ENCODE results near the gene ZNF512B.

Gene ZNF512B

GRCh38 chr20:63966944-63967322 is 2.8 kb downstream of the ZNF512B start:
- H3K4me2 ChIP-seq (ENCODE audit: low read depth, low read length, poor library complexity, severe bottlenecking) = no peak overlapping the region
- no peaks in the 10 kb centered on the region for H3K9me2 ChIP-seq (replicated peaks; ENCODE audit: low read depth, low read length)
- no peaks in the 10 kb centered on the region for H3K36me3 ChIP-seq (ENCODE audit: insufficient read depth, low read length)
- H3F3A ChIP-seq (ENCODE audit: low read depth) = no peaks in the 10 kb centered on the region
- peaks cover 20% of the 10 kb centered on the region for H3K4me1 ChIP-seq (ENCODE audit: insufficient read depth, low read length, poor library complexity, severe bottlenecking)
- no peaks in the 10 kb centered on the region for H4K20me1 ChIP-seq (ENCODE audit: insufficient read depth, low read length, poor library complexity, severe bottlenecking)
- TF ChIP-seq, protein P1, sequence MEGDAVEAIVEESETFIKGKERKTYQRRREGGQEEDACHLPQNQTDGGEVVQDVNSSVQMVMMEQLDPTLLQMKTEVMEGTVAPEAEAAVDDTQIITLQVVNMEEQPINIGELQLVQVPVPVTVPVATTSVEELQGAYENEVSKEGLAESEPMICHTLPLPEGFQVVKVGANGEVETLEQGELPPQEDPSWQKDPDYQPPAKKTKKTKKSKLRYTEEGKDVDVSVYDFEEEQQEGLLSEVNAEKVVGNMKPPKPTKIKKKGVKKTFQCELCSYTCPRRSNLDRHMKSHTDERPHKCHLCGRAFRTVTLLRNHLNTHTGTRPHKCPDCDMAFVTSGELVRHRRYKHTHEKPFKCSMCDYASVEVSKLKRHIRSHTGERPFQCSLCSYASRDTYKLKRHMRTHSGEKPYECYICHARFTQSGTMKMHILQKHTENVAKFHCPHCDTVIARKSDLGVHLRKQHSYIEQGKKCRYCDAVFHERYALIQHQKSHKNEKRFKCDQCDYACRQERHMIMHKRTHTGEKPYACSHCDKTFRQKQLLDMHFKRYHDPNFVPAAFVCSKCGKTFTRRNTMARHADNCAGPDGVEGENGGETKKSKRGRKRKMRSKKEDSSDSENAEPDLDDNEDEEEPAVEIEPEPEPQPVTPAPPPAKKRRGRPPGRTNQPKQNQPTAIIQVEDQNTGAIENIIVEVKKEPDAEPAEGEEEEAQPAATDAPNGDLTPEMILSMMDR (conservative IDR thresholded peaks at IDR 0.05; ENCODE audit: low read length) = no peak
- no peak overlapping the region for H3K9ac ChIP-seq (ENCODE audit: low read depth, low read length, poor library complexity, severe bottlenecking)
- no peaks in the 10 kb centered on the region for H3K27me3 ChIP-seq (ENCODE audit: insufficient read depth, low read length, poor library complexity, severe bottlenecking)
- no peaks in the 10 kb centered on the region for H3K9me3 ChIP-seq (ENCODE audit: insufficient read depth, low read depth, low read length)
- no peak overlapping the region for H3K4me3 ChIP-seq (ENCODE audit: low read length, poor library complexity, severe bottlenecking)
- H3K79me2 ChIP-seq (ENCODE audit: insufficient read depth, low read length) = peaks cover 11% of the 10 kb centered on the region; the same call in 1 of the 2 replicates
- no peak overlapping the region for H2AFZ ChIP-seq (ENCODE audit: low read length)

DNA sequence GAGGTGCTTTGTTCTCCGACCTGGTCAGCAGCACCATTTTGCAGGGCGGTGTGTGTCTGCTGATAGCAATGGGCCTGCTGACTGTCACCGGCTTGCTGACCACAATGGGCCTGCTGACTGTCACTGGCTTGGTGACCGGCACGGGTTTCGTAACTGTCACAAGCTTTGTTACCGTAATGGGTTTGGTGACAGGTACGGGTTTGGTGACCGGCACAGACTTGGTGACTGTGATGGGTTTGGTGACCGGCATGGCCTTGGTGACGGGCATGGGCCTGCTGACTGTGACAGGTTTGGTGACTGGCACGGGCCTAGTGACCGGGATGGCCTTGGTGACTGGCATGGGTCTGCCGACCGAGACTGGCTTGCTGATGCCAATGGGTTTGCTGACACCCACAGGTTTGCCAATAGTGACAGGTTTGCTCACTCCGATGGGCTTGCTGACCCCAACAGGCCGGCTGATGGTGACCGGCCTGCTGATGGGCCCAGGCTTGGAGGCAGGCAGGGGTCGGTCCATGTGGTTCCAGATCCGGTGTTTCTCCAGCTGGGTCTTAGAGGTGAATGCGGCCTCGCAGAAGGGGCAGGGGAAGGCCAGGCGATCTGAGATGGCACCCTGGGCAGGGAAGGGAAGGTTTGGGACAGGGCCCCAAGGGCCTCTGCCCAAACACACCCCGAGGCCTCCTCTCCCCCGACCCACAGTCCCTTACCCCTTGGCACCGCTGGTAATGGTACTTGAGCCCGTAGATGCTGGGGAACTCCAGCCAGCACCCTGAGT is 3.4 kb downstream of the ZNF512B start:
- TF ChIP-seq, protein P1 (conservative IDR thresholded peaks at IDR 0.05; ENCODE audit: low read length) = no peak
- TF ChIP-seq EZH2phosphoT487 (IDR thresholded peaks at IDR 0.05; ENCODE audit: borderline replicate concordance) = no peak
- H3K79me2 ChIP-seq (ENCODE audit: insufficient read depth, low read length) = peaks cover 11% of the 10 kb centered on the region; the same call in 1 of the 2 replicates
- H3K4me2 ChIP-seq (ENCODE audit: low read depth, low read length, poor library complexity, severe bottlenecking) = no peak overlapping the region
- H4K20me1 ChIP-seq (ENCODE audit: insufficient read depth, low read length, poor library complexity, severe bottlenecking) = no peaks in the 10 kb centered on the region
- no peaks in the 10 kb centered on the region for H3K36me3 ChIP-seq (ENCODE audit: insufficient read depth, low read length)
- no peak overlapping the region for H2AFZ ChIP-seq (ENCODE audit: low read length)
- H3K4me3 ChIP-seq (ENCODE audit: low read length, poor library complexity, severe bottlenecking) = no peak overlapping the region
- H3K9me2 ChIP-seq (replicated peaks; ENCODE audit: low read depth, low read length) = no peaks in the 10 kb centered on the region
- H3K4me1 ChIP-seq (ENCODE audit: insufficient read depth, low read length, poor library complexity, severe bottlenecking) = peaks cover 20% of the 10 kb centered on the region
- no peaks in the 10 kb centered on the region for H3F3A ChIP-seq (ENCODE audit: low read depth)
- H3K9me3 ChIP-seq (ENCODE audit: insufficient read depth, low read depth, low read length) = no peaks in the 10 kb centered on the region
- no peaks in the 10 kb centered on the region for H3K27me3 ChIP-seq (ENCODE audit: insufficient read depth, low read length, poor library complexity, severe bottlenecking)
- no peak overlapping the region for H3K9ac ChIP-seq (ENCODE audit: low read depth, low read length, poor library complexity, severe bottlenecking)

GRCh38 chr20:63964412-63964811 is 5.3 kb downstream of the ZNF512B start:
- no peaks in the 10 kb centered on the region for H3F3A ChIP-seq (ENCODE audit: low read depth)
- H3K27me3 ChIP-seq (ENCODE audit: insufficient read depth, low read length, poor library complexity, severe bottlenecking) = no peaks in the 10 kb centered on the region
- TF ChIP-seq, protein P1 (conservative IDR thresholded peaks at IDR 0.05; ENCODE audit: low read length) = no peak
- no peak for TF ChIP-seq EZH2phosphoT487 (IDR thresholded peaks at IDR 0.05; ENCODE audit: borderline replicate concordance)
- no peak overlapping the region for H3K9ac ChIP-seq (ENCODE audit: low read depth, low read length, poor library complexity, severe bottlenecking)
- H3K36me3 ChIP-seq (ENCODE audit: insufficient read depth, low read length) = no peaks in the 10 kb centered on the region
- no peaks in the 10 kb centered on the region for H4K20me1 ChIP-seq (ENCODE audit: insufficient read depth, low read length, poor library complexity, severe bottlenecking)
- no peak overlapping the region for H3K4me2 ChIP-seq (ENCODE audit: low read depth, low read length, poor library complexity, severe bottlenecking)
- no peak overlapping the region for H3K4me3 ChIP-seq (ENCODE audit: low read length, poor library complexity, severe bottlenecking)
- H3K4me1 ChIP-seq (ENCODE audit: insufficient read depth, low read length, poor library complexity, severe bottlenecking) = peaks cover 15% of the 10 kb centered on the region
- H3K9me2 ChIP-seq (replicated peaks; ENCODE audit: low read depth, low read length) = no peaks in the 10 kb centered on the region
- no peak overlapping the region for H2AFZ ChIP-seq (ENCODE audit: low read length)
- no peaks in the 10 kb centered on the region for H3K9me3 ChIP-seq (ENCODE audit: insufficient read depth, low read depth, low read length)
- H3K79me2 ChIP-seq (ENCODE audit: insufficient read depth, low read length) = peaks cover 11% of the 10 kb centered on the region; the same call in 1 of the 2 replicates

Measured in Loucy (cell line).